Upper lobe of left lung (tissue), 6 donors: Measurements from ENCODE around the gene DLGAP1. TPM values are rescaled to one million over a fixed set of nuclear protein-coding genes. Genes with fewer than 3 reads are reported as not detected.

Experiments
- ATAC-seq, 2 donors: fragments of 200-7000 bp; cut with Tn5 transposase; one replicate each; pipeline ENCODE4 v1.9.1; 2022; ENCODE audit warnings: mild to moderate bottlenecking in 2 of 2, moderate library complexity in 2 of 2; ENCODE audit not compliant: low FRiP score in 2 of 2
- DNase-seq, 2 donors: peaks; one replicate each; pipeline ENCODE4 v3.0.0-alpha.2; 2019 to 2020
- H3K27ac ChIP-seq, 4 donors: fragments of 200-600 bp; sonication (generic); one replicate each; pipeline ENCODE4 v1.5.1; 2016 to 2019
- H3K27me3 ChIP-seq, 4 donors: fragments of 200-600 bp; sonication (generic); one replicate each; pipeline ENCODE4 v1.5.1; 2017 to 2019
- H3K36me3 ChIP-seq, 4 donors: fragments of 200-600 bp; sonication (generic); one replicate each; pipeline ENCODE4 v1.5.1; 2016 to 2019
- H3K4me1 ChIP-seq, 4 donors: fragments of 200-600 bp; sonication (generic); one replicate each; pipeline ENCODE4 v1.5.1; 2018 to 2019
- H3K4me3 ChIP-seq, 4 donors: fragments of 200-600 bp; sonication (generic); one replicate each; pipeline ENCODE4 v1.5.1; 2017 to 2019; ENCODE audit warnings: mild to moderate bottlenecking in 2 of 4, moderate library complexity in 1 of 4
- H3K9me3 ChIP-seq, 4 donors: fragments of 200-600 bp; sonication (generic); one replicate each; pipeline ENCODE4 v1.5.1; 2018 to 2019
- EP300 ChIP-seq, 4 donors: sonication (generic); formaldehyde crosslinking; IDR thresholded peaks; one replicate each; pipeline ENCODE4 v1.5.1; 2017; ENCODE audit warnings: antibody characterized with exemption in 4 of 4, control low read depth in 2 of 4
- POLR2A ChIP-seq, 4 donors: fragments of 450-650 bp; IDR thresholded peaks; one replicate each; pipeline ENCODE4 v1.5.1; 2016 to 2017; ENCODE audit warnings: antibody characterized with exemption in 4 of 4, mild to moderate bottlenecking in 2 of 4
- POLR2AphosphoS5 ChIP-seq, 2 donors: sonication (generic); formaldehyde crosslinking; IDR thresholded peaks; one replicate each; pipeline ENCODE4 v1.5.1; 2017; ENCODE audit warnings: antibody characterized with exemption in 2 of 2
- WGBS, 2 donors: methylation state at CpG; one replicate each; pipeline ENCODE4 v1.1.5; 2017 to 2018; 5-methylcytosine and 5-hydroxymethylcytosine counted together
- total RNA-seq, 6 donors: library from RNA; depleted of rRNA in 4 of 6; stranded (reverse); fragments of >200 nt in 4 of 6; gene quantifications; one replicate each; pipeline versions ENCODE4 v1.1.0 to v1.2.1, GENCODE V29; 2016 to 2021
- TF ChIP-seq, protein P1 (sequence below), 6 experiments: fragments of 450-650 bp in 4 of 6; fragments of 200-600 bp in 2 of 6; sonication (generic) in 2 of 6; IDR thresholded peaks; one replicate each; pipeline ENCODE4 v1.5.1; 2016 to 2019; ENCODE audit warnings: antibody characterized with exemption in 6 of 6
- donor health status: DM: no; HTN: no; CAD: no; lungs with moderate emphysema.
- donor health status: DM: no; HTN: yes; CAD: no; lungs with severe emphysema.

Gene DLGAP1
- total RNA-seq, 6 donors from 2014 or later: 2.1 to 4.6 (median 3.6) TPM

DNA sequence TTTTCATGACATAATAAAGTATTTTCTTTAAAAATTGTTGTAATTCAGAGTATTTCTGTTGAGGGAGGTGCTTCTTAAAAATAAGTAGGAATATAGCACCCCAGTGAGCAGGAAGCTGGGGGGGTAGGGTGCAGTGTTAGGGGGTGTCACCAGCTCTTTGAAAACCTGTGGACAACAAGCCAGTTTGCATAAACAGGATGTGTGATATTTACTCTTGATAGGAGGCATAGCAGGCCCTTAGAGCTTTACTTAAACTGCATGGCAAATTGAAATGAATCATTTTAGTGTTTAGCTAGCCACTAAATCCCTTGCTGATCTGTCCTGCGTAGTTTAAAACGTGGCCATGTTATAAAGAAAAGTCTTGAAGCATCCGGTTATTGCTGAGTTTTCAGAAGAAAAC lies 996.7 kb downstream of the DLGAP1 start:
- TF ChIP-seq, protein P1, sequence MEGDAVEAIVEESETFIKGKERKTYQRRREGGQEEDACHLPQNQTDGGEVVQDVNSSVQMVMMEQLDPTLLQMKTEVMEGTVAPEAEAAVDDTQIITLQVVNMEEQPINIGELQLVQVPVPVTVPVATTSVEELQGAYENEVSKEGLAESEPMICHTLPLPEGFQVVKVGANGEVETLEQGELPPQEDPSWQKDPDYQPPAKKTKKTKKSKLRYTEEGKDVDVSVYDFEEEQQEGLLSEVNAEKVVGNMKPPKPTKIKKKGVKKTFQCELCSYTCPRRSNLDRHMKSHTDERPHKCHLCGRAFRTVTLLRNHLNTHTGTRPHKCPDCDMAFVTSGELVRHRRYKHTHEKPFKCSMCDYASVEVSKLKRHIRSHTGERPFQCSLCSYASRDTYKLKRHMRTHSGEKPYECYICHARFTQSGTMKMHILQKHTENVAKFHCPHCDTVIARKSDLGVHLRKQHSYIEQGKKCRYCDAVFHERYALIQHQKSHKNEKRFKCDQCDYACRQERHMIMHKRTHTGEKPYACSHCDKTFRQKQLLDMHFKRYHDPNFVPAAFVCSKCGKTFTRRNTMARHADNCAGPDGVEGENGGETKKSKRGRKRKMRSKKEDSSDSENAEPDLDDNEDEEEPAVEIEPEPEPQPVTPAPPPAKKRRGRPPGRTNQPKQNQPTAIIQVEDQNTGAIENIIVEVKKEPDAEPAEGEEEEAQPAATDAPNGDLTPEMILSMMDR (IDR thresholded peaks at IDR 0.05): no peak
- TF ChIP-seq POLR2AphosphoS5 (IDR thresholded peaks at IDR 0.05) (no peak), EP300 (IDR thresholded peaks at IDR 0.05) (no peak), POLR2A (IDR thresholded peaks at IDR 0.05) (no peak)
- Histone ChIP-seq H3K27me3 (no peaks in the 10 kb centered on the region), H3K36me3 (peaks cover 4 to 45% (median 14%) of the 10 kb centered on the region in 4 donors), H3K4me1 (peaks cover 34 to 49% (median 45%) of the 10 kb centered on the region in 4 donors), H3K9me3 (no peaks in the 10 kb centered on the region), H3K4me3 (no peak overlapping the region), H3K27ac (peak overlapping the region in 3 of 4 donors; percentile 8 to 45 (median 10))
- 62 to 64% methylated on average over 3 of the region's 3 CpGs for WGBS, 2 donors
- DNase-seq (no peak), ATAC-seq (no peak)

DNA sequence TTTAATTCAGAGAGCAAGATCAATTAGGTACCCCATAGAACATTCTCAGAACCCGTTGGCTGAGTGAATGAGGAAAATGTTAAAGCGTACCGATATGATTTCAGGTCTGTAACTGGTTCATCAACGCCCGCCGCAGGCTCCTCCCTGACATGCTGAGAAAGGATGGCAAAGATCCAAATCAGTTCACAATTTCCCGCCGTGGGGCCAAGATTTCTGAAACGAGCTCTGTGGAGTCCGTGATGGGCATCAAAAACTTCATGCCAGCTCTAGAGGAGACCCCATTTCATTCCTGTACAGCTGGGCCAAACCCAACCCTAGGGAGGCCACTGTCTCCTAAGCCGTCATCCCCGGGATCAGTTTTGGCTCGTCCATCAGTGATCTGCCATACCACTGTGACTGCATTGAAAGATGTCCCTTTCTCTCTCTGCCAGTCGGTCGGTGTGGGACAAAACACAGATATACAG lies 997.8 kb downstream of the DLGAP1 start:
- WGBS, 2 donors: 67 to 70% methylated on average over 15 of the region's 15 CpGs
- Histone ChIP-seq H3K36me3 (peaks cover 4 to 43% (median 14%) of the 10 kb centered on the region in 4 donors), H3K4me3 (no peak overlapping the region), H3K9me3 (no peaks in the 10 kb centered on the region), H3K27me3 (no peaks in the 10 kb centered on the region), H3K4me1 (peaks cover 43 to 60% (median 54%) of the 10 kb centered on the region in 4 donors), H3K27ac (peak overlapping the region; percentile 32 to 99 (median 98))
- DNase-seq (no peak), ATAC-seq (no peak)
- TF ChIP-seq POLR2AphosphoS5 (IDR thresholded peaks at IDR 0.05): no peak
- TF ChIP-seq, protein P1 (IDR thresholded peaks at IDR 0.05): no peak
- TF ChIP-seq EP300 (IDR thresholded peaks at IDR 0.05): no peak
- TF ChIP-seq POLR2A (IDR thresholded peaks at IDR 0.05): no peak

DNA sequence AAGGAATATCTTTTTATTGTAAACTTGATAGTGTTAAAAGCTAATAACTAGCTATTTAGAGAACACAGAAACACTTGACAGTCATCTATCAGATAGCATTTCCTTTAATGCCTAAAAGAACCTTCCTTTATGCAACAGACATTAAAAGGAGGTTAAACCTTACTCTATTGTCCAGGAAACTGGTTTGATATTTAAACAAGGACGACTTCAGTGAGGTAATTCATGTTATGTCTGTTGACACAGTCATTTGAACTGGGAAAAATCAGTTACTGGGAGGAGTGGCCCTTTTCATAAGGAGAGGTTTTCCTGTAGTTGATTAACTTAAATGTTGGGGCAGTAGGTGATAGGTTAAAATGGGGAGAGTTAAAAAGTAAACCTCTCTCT lies 998.4 kb downstream of the DLGAP1 start:
- ATAC-seq: no peak
- H3K36me3 ChIP-seq: peaks cover 4 to 37% (median 14%) of the 10 kb centered on the region in 4 donors
- no peak for DNase-seq
- H3K27ac ChIP-seq: peak overlapping the region; percentile 32 to 99 (median 98)
- H3K9me3 ChIP-seq: no peaks in the 10 kb centered on the region
- WGBS, 2 donors: 43 to 48% methylated on average over 1 of the region's 1 CpG
- TF ChIP-seq EP300 (IDR thresholded peaks at IDR 0.05) (peak in 1 of 4 donors; percentile 60), POLR2A (IDR thresholded peaks at IDR 0.05) (no peak), POLR2AphosphoS5 (IDR thresholded peaks at IDR 0.05) (no peak)
- no peaks in the 10 kb centered on the region for H3K27me3 ChIP-seq
- peaks cover 43 to 62% (median 54%) of the 10 kb centered on the region in 4 donors for H3K4me1 ChIP-seq
- no peak overlapping the region for H3K4me3 ChIP-seq

DNA sequence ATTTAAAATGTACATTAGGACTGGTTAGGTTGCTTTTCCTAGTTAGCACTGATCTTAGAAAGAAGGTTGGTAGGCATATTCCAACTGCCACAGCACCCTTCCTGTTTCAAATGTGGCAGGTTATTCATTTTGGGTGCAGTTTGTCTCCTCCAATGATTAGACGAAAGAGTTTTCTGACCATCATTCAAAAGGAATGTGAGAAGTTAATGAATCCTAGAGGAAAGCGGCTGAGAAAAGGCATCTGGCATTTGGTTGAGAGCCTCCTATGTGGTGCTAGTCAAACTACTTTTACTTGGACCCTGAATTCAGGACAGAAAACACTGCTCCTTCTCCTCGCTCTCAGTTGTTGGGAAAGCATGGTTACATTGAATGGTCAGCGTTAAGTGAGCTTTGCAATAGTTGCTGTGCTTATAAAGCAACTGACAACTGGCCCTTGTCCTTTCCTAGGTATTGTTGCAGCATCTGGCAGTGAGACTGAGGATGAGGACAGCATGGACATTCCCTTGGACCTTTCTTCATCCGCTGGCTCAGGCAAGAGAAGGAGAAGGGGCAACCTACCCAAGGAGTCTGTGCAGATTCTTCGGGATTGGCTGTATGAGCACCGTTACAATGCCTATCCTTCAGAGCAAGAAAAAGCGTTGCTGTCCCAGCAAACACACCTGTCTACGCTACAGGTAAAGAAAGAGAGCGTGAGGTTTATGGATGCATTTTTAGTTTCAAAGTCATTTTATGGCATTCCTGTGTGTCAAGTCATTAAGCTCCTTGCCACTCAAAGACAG lies 999.0 kb downstream of the DLGAP1 start:
- DNase-seq: no peak
- peak overlapping the region; percentile 51 to 99 (median 98) for H3K27ac ChIP-seq
- ATAC-seq: no peak
- no peak overlapping the region for H3K4me3 ChIP-seq
- peaks cover 43 to 62% (median 54%) of the 10 kb centered on the region in 4 donors for H3K4me1 ChIP-seq
- peaks cover 4 to 34% (median 14%) of the 10 kb centered on the region in 4 donors for H3K36me3 ChIP-seq
- 65 to 74% methylated on average over 9 to 10 of the region's 10 CpGs for WGBS, 2 donors
- TF ChIP-seq POLR2AphosphoS5 (IDR thresholded peaks at IDR 0.05) (peak in 1 of 2 donors; percentile 37), POLR2A (IDR thresholded peaks at IDR 0.05) (no peak)
- H3K9me3 ChIP-seq: no peaks in the 10 kb centered on the region
- H3K27me3 ChIP-seq: no peaks in the 10 kb centered on the region

DNA sequence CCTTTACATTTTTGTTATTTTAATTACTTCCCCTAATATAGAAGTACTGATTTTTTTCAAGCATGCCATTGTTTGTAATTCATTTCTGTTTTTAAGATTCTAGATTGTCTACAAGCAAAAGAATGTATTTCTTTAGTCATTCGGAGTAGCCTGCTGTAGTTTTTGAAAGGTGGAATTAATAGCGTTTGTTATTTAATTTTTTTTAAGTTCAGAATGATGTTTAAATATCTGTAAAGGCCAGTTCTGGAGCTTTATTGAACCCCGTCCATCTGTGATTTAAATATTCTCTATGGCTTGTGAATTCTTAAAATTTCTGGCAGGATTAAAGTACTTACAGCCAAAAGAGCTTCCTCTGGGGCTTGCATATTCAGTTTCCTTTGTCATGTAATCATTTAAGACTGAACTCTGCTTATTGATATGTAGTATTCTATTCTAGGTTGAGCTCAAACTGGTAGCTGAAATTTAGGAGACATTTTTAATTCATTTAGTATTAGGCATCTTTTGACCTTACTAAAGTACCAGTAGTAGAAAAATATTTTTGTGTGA lies 999.9 kb downstream of the DLGAP1 start:
- no peaks in the 10 kb centered on the region for H3K9me3 ChIP-seq
- TF ChIP-seq, protein P1 (IDR thresholded peaks at IDR 0.05): no peak
- TF ChIP-seq POLR2A (IDR thresholded peaks at IDR 0.05) (no peak), POLR2AphosphoS5 (IDR thresholded peaks at IDR 0.05) (no peak), EP300 (IDR thresholded peaks at IDR 0.05) (no peak)
- peaks cover 43 to 62% (median 54%) of the 10 kb centered on the region in 4 donors for H3K4me1 ChIP-seq
- H3K27ac ChIP-seq: peak overlapping the region; percentile 96 to 99 (median 98)
- WGBS, 2 donors: 43 to 55% methylated on average over 3 of the region's 3 CpGs
- peak overlapping the region in 1 of 4 donors; percentile 65 for H3K4me3 ChIP-seq
- DNase-seq (no peak), ATAC-seq (no peak)
- no peaks in the 10 kb centered on the region for H3K27me3 ChIP-seq
- peaks cover 4 to 34% (median 14%) of the 10 kb centered on the region in 4 donors for H3K36me3 ChIP-seq
